ENCODE results near the gene TBC1D1.

Gene TBC1D1

DNA sequence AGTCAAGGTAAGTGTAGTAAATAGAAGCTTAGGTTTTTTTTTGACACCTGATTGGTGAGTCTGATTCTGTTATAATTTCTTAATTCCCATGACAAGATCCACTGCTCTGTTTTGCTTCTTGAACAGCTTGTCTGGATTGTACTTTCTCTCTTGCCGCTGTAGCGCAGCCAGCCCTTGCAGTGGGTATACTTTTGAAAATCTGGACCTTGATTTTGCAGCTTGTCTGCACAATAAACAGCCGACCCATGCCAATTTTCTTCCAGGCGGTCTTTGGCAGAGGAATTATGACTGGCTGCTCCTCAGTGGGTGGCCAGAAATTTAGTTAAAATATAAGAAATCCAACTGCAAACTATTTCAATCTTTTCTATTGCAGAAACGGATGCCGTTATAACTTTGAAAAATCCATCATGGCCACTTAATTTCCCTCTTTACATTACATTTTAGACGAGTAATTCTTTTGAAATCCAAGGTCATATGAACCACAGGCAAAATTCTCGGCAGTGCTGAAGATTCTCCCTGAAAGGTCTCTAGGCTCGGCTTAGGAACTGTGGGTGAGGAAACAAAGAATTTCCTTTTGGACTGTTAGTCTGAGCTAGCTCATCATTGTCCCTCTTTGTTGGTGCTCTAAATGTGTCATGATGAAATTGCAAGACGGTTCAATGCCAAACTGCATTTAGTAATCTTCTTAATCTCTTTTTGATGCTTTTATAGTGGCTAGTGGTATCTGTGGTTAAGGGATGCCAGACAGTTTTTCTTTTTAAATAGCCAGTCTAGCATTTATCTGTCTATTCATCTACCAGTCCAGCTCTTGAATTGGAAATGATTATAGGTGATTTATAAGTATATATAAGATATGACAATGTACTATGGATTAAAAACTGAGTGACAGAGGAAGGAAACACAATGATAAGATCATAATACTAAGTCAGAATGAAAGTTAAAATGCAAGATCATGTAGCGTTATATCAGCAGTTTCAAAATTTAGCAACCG lies 37.8 kb downstream of the TBC1D1 start:
- no peak for DNase-seq (ENCODE audit: low spot score)

- no peak for DNase-seq (ENCODE audit: low spot score)
Observed at GRCh38 chr4:37934096-37934495, 43.2 kb downstream of the TBC1D1 start.

GRCh38 chr4:37934609-37935008 lies 43.7 kb downstream of the TBC1D1 start:
- DNase-seq (ENCODE audit: low spot score), result no peak

DNA sequence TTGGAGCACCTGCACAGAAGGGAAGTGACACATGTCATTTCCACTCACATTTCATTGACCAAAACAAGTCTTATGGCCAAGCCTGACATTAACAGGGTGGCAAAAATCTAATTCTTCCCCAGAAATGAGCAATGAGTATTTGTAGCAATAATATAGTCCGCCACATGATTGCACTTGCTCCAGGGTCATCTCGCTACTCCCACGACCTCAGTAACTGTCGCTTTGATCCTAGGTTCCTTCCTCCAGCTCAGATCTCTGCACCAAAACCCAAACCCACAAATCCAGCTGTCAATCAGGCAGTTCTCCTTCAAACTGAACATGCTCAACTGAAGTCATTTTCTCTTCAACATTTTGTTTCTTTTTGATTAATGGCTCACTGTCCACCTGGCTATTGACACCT lies 44.1 kb downstream of the TBC1D1 start:
- no peak for DNase-seq (ENCODE audit: low spot score)

DNA sequence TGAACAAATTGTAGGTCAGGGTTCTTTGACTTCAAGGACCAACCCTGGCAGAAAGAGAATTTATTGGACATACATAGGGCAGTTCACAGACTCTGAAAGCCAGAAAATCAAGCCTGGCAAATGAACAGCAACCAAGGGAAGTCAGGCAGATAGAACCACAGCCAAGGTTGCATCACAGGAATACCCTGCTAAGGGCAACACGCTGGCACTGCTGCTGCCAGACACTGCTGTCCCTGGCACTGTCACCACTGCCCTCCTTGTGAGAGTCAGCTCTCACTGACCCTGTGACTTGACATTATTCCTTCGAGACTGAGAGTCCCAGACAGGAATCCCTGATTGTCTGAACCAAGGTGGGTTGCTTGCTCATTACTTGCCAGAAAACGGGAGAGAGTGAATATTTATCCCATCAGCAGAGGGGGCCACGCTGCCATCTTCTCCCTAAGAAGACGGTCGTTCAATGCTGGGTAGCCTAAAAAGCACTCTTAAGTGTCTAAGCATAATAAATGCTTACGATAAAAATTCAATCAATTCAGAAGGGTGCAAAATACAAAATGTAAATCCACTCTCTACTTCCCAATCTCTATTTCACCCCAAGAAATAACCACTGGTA lies 46.1 kb downstream of the TBC1D1 start:
- DNase-seq (ENCODE audit: low spot score), result no peak

GRCh38 chr4:37938208-37938607 lies 47.3 kb downstream of the TBC1D1 start:
- DNase-seq (ENCODE audit: low spot score), result no peak

DNA sequence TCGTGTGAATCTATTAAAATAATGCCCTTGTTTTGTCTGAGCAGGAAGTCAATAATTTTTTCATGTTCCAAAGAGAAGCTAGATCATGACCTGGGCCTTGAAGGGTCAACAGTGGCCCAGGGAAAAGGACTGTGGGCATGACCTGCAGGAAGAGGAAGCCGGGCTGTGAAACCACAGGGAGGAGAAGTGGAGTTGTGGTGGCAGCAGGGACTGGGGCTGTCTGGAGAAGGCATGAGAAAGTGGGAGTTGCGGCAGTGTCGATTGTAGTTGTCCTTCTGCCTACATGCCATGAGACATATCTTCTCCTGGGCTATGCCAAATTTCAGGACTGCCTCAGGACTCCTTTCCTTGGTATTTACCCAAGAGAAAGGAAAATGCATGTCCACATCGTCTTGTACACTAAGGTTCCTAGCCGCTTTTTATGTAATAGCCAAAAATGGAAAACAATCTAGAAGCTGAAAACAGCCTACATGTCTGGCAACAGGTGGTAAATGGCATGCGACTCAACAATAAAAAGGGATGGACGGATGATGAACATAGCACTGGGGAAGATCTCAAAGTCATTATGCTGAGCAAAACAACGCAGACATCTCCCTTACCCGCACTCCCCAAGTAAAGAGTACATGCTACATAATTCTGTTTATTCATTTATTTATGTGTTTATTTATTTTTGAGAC lies 55.8 kb downstream of the TBC1D1 start:
- no peak for DNase-seq (ENCODE audit: low spot score)

DNA sequence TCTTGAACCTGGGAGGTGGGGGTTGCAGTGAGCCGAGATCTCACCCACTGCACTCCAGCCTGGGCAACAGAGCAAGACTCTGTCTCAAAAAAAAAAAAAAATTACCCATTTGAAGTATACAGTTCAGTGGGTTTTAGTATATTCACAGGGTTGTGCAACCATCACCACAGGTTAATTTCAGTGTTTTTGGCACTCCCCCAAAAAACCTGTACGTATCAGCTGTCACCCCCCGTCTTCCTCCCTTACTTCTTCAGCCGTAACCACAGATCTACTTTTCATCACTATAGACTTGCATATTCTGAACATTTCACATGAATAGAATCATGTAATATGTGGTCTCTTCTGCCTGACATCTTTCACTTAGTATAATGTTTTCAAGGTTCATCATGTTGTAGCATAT lies 57.7 kb downstream of the TBC1D1 start:
- no peak for DNase-seq (ENCODE audit: low spot score)

- DNase-seq (ENCODE audit: low spot score), result no peak
Observed at GRCh38 chr4:37949636-37950426, 58.9 kb downstream of the TBC1D1 start.

- no peak for DNase-seq (ENCODE audit: low spot score)
Observed at GRCh38 chr4:37951461-37952352, 60.8 kb downstream of the TBC1D1 start.

DNA sequence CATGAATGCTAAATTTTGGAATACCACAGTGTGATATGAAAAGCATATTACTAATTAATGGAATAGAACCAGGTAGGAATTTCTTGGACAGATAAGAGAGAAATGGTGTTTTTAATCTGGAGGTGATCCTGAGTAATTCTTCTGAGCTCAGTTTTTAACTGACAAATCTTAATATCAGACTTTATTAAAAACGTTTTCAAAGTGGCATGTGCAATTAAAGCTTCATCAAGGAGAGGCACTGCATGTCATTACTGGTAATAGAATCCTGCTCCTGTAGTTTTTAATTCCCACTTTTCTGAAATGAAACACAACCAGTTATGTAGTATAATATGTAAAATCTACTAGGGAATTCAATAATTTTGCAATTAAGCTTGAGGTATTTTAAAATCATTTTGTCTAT lies 62.3 kb downstream of the TBC1D1 start:
- no peak for DNase-seq (ENCODE audit: low spot score)

GRCh38 chr4:37953620-37954293 lies 62.9 kb downstream of the TBC1D1 start:
- DNase-seq (ENCODE audit: low spot score), result no peak

GRCh38 chr4:37956941-37957340 lies 66.1 kb downstream of the TBC1D1 start:
- DNase-seq (ENCODE audit: low spot score), result no peak

DNA sequence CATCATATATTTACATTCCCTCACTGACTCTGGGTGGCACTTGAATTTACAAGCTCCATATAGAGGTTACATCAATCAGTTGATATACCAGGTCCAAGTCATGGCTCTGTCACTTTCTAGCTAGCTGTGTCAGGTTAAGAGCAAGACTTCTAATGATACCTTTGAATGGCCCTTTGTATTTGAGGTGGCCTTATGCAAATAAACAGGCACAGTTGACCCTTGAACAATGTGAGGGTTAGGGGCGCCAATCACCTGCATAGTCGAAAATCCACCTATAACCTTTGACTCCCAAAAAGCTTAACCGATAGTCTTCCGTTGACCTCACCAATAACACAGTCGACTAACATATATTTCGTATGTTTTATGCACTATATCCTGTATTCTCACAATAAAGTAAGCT lies 68.0 kb downstream of the TBC1D1 start:
- DNase-seq (ENCODE audit: low spot score), result no peak

- DNase-seq (ENCODE audit: low spot score), result no peak
Observed at GRCh38 chr4:37960098-37960497, 69.2 kb downstream of the TBC1D1 start, which contains the start of gene PTTG2. Gene PTTG2 (plus strand): TSS chr4:37960398. CDS start chr4:37960435, 37 bp downstream.

- DNase-seq (ENCODE audit: low spot score), result no peak
Observed at GRCh38 chr4:37960679-37961450, 70.0 kb downstream of the TBC1D1 start.

- DNase-seq (ENCODE audit: low spot score), result no peak
Observed at GRCh38 chr4:37964734-37965457, 74.0 kb downstream of the TBC1D1 start.

DNA sequence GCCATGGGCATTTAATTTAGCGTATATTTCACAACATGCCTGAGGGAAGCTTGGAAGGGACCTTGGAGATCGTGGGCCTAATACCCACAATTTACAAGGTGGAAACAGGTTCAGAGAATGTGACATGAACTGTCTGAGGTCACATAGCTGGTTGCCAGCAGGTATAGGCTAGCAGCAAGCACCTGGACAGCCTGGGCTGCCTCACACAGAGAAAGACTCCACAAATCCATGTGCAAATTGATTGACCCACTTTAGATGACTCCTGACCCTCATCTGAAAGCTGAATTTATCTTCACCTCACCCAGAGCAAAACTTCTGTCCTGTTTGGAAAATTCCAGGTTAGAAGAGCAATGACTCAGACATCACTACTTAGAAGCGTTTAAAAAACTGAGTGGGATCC lies 75.2 kb downstream of the TBC1D1 start:
- DNase-seq (ENCODE audit: low spot score), result no peak

- DNase-seq (ENCODE audit: low spot score), result no peak
Observed at GRCh38 chr4:37967736-37968135, 76.9 kb downstream of the TBC1D1 start.
